GM19023 (cell line): ENCODE results near the gene GRIN2A.

Source experiments
- ATAC-seq: cut with Tn5 transposase; IDR thresholded peaks from one replicate; pipeline ENCODE4 v1.9.1; 2021; ENCODE audit warnings: mild to moderate bottlenecking, moderate library complexity; ENCODE audit not compliant: unreplicated experiment

The GRIN2A gene

DNA sequence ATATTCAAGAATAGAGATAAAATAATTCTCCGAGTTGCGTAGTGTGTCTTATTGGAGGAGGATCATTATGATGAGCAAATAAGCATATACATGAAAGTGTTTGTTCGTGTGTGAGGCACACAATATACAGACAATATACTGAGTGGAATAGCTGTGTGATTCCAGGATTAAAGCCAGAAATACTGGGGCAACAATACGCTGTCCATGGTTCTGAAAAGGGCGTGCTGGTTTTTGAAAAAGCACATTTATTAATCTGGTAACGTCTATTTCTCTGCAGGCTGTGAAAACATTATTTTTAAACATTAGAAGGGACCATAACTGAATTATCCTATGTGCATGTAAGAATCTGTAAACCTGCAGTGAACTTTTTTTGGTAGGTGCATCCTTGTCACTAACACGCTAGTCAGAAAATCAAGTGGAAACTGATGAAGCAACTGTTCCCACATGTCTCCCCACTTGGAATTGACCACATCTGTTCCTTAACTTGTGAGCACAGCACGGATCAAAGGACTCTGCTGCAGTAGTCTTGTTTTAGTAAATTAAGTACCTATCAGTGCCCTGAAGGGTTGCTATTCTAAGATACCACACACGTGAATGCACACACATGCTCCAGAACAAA is 346.0 kb downstream of the GRIN2A start:
- no peak for ATAC-seq

GRCh38 chr16:9827062-9827752 is 355.0 kb downstream of the GRIN2A start:
- ATAC-seq = no peak

GRCh38 chr16:9826656-9827055 is 355.6 kb downstream of the GRIN2A start:
- no peak for ATAC-seq

DNA sequence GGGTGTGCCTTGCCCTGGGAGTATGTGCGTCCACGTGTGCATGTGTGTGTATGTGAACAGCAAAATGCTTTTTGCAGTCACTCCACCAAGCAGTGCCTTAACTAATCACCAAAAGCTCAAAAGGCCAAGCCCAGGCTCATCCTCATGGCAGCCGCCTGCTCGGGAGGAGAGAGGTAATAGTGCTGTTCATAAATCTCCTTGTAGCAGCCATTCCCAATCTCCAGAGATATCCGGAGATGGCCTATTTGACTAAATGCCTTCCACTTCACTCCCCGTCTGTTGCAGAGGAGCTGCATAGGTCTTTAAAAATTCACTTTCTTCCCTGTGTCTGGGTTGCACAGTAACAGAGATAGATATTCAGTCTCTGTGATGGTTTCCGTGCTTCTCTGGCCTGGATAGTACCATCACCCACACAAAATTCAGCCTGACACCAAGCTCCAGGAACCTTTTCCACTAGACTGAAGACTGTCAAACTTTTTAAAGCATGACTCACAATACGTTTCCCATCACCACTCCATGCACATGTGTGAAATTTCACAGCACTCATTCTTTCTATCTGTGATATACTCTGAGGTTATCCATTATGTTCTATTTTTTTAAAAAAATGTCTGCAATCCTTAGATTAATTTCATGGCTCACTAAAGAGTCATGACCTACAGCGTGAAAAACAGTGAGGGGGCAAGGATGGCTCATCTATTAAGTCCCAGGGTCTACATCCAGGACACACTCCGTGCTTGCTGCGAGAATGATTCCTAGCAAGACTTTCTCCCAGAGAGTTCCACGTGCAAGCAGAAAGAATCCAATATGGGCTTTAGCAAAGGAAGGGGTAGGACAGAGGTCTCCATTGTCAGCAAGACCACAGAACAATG is 357.8 kb downstream of the GRIN2A start:
- no peak for ATAC-seq

DNA sequence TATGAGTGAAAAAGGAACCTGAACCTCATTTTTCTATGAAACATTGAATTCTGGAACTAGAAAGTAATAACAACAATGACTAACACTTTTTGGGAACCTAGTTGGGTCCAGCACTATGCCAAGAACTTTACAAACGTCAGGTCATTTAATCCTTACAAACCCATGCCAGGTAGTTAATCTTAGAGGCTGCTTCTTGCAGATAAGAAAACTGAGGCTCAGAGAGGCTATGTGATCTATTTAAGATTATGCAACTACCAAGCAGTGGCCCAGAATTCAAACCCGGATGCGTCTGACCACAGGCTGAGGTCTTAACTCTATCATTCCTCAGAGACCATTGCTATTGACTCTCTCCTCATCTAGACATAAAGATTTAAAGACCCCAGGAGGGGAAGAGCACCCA is 358.7 kb downstream of the GRIN2A start:
- no peak for ATAC-seq

- no peak for ATAC-seq
Measured at GRCh38 chr16:9821970-9822369, 360.3 kb downstream of the GRIN2A start.

DNA sequence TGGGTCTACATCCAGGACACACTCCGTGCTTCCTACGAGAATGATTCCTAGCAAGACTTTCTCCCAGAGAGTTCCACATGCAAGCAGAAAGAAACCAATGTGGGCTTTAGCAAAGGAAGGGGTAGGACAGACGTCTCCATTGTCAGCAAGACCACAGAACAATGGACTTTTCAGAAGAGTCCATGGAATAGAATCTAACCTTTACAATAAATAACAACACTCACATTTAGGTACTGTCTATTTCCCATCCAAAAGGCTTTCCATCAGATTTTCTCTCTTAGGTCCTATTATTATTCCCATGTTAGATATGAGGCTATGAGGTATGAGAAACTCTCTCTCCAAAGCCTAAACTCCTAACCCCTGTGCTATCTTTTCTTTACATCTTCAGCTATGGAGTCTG is 360.9 kb downstream of the GRIN2A start:
- no peak for ATAC-seq

GRCh38 chr16:9820476-9821246 is 361.6 kb downstream of the GRIN2A start:
- ATAC-seq = no peak

GRCh38 chr16:9818702-9819101 is 363.5 kb downstream of the GRIN2A start:
- no peak for ATAC-seq

DNA sequence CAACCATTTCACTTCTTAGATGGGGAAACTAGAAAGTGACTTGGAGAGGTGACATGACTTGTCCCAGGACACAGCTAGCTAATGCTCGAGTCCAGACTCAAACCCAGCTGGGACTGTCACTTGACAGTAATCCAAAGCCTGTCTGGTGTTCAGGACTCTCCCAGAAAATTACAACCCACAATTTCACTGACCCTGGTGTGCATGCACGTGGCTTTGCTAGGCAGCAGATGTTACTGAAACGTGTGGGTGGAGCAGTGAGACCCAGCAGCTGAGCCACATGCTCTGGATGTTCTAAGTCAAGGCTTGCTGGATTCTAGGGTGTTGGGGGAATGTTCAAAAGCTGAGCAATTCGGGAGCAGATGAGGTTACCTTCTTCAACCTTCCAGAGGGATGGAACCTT is 364.6 kb downstream of the GRIN2A start:
- ATAC-seq = no peak

DNA sequence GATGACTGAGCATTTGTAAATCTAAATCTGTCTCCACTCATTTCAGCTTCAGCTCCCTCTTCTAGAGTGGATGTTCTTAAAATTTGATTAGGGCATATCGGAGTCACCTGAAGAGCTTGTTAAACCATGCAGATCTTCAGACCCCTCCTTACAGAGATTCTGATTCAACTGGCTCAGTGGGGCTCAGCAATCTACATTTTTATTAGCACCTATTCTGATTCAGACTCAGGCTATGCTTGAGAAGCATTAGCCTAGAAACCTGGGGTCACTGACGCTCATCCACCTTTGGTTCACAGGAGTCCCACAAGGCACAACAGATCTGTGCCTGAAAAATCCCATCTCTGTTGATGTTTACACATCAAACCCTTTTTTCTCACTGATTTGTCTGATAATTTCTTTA is 365.6 kb downstream of the GRIN2A start:
- ATAC-seq = no peak

GRCh38 chr16:9813665-9814064 is 368.6 kb downstream of the GRIN2A start:
- ATAC-seq = no peak

- no peak for ATAC-seq
Measured at GRCh38 chr16:9808210-9808609, 374.0 kb downstream of the GRIN2A start.

GRCh38 chr16:9807302-9807701 is 374.9 kb downstream of the GRIN2A start:
- no peak for ATAC-seq

DNA sequence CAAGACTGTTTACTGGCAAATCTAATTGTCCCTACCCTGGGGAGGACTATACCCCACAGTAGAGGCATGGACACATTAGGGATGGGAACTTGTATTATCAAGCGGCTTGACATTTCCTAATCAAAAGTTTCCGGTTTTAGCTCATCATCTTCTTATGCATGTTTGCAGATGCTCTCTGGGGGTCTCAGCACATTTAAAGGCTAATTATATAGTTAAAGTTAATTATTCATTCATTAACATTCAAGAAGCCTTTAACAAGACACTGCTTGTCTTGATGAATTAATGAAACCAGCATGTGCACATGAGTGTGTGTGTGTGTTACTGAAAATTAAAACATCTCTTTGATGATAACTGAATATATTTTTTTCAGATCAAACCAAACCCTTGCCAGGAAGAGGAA is 377.1 kb downstream of the GRIN2A start:
- no peak for ATAC-seq

- no peak for ATAC-seq
Measured at GRCh38 chr16:9802160-9802559, 380.1 kb downstream of the GRIN2A start.

DNA sequence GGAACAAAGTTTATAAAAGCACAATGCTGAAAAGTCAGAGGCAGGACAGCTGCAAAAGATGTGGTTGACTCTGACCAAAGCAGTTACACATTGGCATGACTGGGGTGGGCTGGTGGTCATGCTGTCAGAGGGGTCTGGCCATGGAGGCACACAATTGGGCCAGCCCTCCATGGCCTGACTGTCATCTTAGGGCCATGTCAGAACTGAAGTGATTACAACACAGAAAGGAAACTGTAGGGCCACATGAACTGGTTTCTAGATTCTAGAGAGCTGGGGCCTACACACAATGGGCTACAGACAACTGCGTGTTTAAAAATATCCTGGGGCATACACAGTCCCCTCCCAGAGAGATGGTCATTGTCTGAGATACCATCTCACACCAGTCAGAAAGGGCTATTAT is 380.6 kb downstream of the GRIN2A start:
- ATAC-seq = no peak

DNA sequence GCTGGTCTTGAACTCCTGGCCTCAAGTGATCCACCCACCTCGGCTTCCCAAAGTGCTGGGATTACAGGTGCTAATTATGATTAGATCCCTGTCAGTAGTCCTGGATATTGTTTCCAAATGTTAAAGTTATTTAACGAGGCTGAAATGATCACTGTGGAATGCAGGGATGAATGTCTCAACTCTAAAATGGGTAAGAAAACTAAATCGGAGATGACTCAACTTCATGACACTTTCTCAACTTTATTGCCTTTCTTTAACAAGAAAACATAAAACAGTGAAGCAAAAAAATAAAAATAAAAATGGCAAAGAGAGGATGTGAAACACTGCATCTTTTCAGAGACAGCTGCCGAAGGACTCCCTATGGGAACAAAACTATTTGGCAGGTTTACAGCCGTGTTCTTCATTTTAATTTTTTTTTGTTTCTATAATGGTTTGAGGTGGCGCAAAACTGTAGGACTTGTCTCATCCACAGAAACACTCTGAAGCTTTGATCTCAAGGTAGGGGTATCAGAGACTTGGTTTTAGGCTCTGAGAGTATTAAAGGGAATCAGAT is 382.0 kb downstream of the GRIN2A start:
- ATAC-seq = no peak

DNA sequence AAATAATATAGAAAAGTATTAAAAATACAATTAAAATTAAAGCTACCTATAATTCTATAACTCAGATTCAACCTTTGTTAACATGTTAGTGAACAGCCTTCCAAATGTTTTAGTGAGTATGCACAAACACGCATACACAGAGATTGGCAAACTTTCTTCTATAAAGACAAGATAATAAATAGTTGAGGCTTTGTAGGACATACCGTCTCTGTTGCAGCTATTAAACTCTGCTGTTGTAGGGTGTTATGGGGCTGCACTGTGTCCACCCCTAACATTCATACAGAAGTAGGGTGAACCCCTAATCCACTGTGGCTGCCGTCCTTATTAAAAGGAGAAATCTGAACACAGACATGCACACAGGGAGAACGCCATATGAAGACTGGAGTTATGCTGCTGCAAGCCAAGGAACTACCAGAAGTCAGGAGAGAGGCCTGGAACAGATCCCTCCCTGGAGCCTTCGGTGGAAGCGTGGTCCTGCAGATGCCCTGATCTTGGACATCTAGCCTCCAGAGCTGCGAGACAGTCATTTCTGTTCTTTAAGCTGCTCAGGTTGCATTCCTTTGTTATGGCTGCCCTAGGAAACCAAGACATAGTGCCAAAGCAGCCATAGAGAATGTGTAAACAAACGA is 383.2 kb downstream of the GRIN2A start:
- ATAC-seq = no peak

DNA sequence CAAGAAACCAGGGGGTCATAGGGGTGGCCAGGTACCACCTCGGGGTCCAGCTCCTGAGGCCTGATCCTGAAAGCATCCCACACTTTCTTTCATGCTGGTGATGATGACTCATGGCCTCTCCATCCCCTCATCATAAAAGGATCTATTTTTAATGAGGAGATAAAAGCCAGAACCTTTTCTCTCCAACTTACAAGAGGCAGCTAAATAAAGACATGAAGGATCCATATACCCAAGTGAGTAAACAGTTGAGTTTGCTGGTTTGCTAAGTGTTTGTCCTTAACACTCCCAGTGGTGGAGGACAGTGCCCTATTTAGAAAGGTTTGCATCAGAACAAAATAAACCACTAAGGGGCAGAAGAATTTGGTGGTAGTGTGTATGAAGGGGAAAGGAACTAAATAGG is 383.8 kb downstream of the GRIN2A start:
- ATAC-seq = no peak
